Calu3 (cell line): Measurements from ENCODE around the gene ZP1. TPM values are rescaled to one million over a fixed set of nuclear protein-coding genes. Genes with fewer than 3 reads are reported as not detected.

Experiments used
- BruUV-seq: library from RNA; stranded (reverse); fragments of 400-500 nt; replicated peaks from 2 replicates; lab custom pipeline; 2021; lab: Mats Ljungman, UMichigan
- CTCF ChIA-PET: fragments of 300-600 bp; sonication (Branson Sonifier 250); formaldehyde crosslinking; loops from one replicate; lab custom pipeline; 2022; ENCODE audit warnings: antibody characterized with exemption; lab: Charles Lee
- DNase-seq: peaks from one replicate; pipeline ENCODE4 v3.0.0; 2022
- H3K27ac Mint-ChIP-seq: one replicate; pipeline ENCODE4 v1.8.0; 2022; ENCODE audit warnings: mixed read lengths; ENCODE audit not compliant: unreplicated experiment
- H3K27me3 Mint-ChIP-seq: one replicate; pipeline ENCODE4 v1.8.0; 2022; ENCODE audit warnings: mixed read lengths; ENCODE audit not compliant: unreplicated experiment
- H3K36me3 Mint-ChIP-seq: one replicate; pipeline ENCODE4 v1.8.0; 2022; ENCODE audit warnings: mild to moderate bottlenecking, moderate library complexity, mixed read lengths; ENCODE audit not compliant: insufficient read depth, unreplicated experiment
- H3K4me1 Mint-ChIP-seq: one replicate; pipeline ENCODE4 v1.8.0; 2022; ENCODE audit warnings: mild to moderate bottlenecking, low read depth, mixed read lengths; ENCODE audit not compliant: unreplicated experiment
- H3K4me3 Mint-ChIP-seq: one replicate; pipeline ENCODE4 v1.8.0; 2022; ENCODE audit warnings: mild to moderate bottlenecking, low read depth, moderate library complexity, mixed read lengths; ENCODE audit not compliant: unreplicated experiment
- H3K9me3 Mint-ChIP-seq: one replicate; pipeline ENCODE4 v1.8.0; 2022; ENCODE audit warnings: low read depth, mixed read lengths; ENCODE audit not compliant: unreplicated experiment
- intact Hi-C: fragments of 100-400 bp; cut with micrococcal nuclease; formaldehyde crosslinking; loops from one replicate; pipeline ENCODE4 v1.10.0; 2022; ENCODE audit not compliant: unreplicated experiment
- total RNA-seq: library from RNA; stranded (reverse); gene quantifications from 2 replicates; pipeline ENCODE4 v1.2.3, GENCODE V29; 2022
- TF ChIP-seq, protein P1 (sequence below): fragments of 200-600 bp; IDR thresholded peaks from one replicate; pipeline ENCODE4 v1.8.0; 2022; ENCODE audit warnings: antibody characterized with exemption; ENCODE audit not compliant: unreplicated experiment

The ZP1 gene
- total RNA-seq, 1 experiment from 2014 or later: not detected

DNA sequence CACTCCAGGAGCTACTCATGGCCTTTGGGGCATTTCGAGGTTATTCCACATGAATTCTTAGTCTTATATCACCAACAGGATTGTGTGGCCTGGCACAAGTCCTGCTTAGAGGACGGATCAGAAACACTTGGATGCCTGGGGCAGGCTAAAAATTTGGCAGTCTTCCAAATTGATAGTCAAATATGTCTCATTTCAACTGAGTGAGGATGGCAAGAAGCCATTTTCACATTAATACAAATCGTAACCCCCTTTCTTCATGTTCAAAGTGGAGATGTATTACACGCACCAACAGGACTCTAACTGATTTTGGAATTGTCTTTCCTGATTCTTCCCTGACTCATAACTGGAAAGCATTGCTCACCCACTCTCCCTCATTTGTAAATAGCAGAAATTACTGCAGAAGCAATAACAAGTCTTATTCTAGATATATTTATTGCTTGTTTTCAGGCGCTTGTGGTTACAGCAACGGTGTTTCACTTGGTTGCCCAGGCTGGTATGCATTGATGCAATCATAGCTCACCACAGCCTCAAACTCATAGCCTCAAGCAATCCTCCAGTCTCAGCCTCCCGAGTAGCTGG is 35.8 kb upstream of the ZP1 start:
- no peak overlapping the region for H3K4me3 Mint-ChIP-seq
- H3K27me3 Mint-ChIP-seq: peaks cover 58% of the 10 kb centered on the region
- H3K4me1 Mint-ChIP-seq: no peaks in the 10 kb centered on the region
- no TSS peak for BruUV-seq
- H3K36me3 Mint-ChIP-seq: no peaks in the 10 kb centered on the region
- CTCF ChIA-PET: interaction anchor here (0.8 to 2.7 kb wide), 9 partner anchors 9 to 580 kb away, joined by 3 to 54 read pairs (median 4); no protein-coding TSS in a partner anchor
- no peak overlapping the region for H3K27ac Mint-ChIP-seq
- TF ChIP-seq, protein P1, sequence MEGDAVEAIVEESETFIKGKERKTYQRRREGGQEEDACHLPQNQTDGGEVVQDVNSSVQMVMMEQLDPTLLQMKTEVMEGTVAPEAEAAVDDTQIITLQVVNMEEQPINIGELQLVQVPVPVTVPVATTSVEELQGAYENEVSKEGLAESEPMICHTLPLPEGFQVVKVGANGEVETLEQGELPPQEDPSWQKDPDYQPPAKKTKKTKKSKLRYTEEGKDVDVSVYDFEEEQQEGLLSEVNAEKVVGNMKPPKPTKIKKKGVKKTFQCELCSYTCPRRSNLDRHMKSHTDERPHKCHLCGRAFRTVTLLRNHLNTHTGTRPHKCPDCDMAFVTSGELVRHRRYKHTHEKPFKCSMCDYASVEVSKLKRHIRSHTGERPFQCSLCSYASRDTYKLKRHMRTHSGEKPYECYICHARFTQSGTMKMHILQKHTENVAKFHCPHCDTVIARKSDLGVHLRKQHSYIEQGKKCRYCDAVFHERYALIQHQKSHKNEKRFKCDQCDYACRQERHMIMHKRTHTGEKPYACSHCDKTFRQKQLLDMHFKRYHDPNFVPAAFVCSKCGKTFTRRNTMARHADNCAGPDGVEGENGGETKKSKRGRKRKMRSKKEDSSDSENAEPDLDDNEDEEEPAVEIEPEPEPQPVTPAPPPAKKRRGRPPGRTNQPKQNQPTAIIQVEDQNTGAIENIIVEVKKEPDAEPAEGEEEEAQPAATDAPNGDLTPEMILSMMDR: no peak
- no peaks in the 10 kb centered on the region for H3K9me3 Mint-ChIP-seq
- no peak for DNase-seq
- intact Hi-C loops: loop anchor here (1.0 to 5.0 kb wide), 5 partner anchors 56 to 356 kb away; no protein-coding TSS in a partner anchor

DNA sequence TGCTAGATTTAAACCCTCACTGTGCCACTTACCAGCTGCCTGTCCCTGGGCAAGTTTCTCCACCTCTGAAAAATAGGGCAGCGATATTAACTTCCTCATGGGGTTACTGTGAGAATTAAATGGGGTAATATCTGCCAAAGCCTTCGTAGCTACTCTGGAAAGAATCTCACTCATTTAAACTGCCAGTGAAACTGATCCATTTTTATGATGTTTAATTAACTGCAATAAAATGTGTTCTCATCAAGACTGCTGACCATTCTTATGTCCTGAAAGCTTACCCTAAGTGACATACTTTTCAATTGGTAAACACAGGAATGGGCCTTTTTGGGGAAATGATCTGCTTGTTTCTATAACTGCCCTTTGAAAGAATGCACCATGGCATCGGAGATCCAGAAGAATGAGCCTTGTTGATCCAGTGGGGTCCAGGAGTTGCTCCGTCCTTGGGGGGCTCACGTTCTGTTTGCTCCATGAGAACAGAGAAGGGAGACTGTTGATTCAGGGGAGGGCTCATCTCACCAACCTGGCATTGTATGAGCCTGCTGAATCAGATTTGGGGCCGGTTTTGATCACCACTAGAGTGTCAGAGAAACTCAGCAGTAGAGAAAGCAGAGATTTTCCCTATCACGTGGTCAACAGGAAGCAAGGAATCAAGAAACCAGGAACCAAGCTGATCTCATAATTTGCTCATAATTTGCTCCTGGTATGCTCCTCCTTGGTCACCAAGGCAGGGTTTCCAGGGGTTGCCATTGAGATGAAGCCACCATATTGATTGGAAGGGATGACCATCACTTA is 32.4 kb upstream of the ZP1 start:
- no TSS peak for BruUV-seq
- H3K9me3 Mint-ChIP-seq: no peaks in the 10 kb centered on the region
- peaks cover 41% of the 10 kb centered on the region for H3K27me3 Mint-ChIP-seq
- H3K4me1 Mint-ChIP-seq: no peaks in the 10 kb centered on the region
- TF ChIP-seq, protein P1: no peak
- no peak for DNase-seq
- no peak overlapping the region for H3K4me3 Mint-ChIP-seq
- CTCF ChIA-PET: interaction anchor here (1.0 kb wide), 1 partner anchor 59 kb away, joined by 5 read pairs; no protein-coding TSS in a partner anchor
- intact Hi-C loops: loop anchor here (5.0 kb wide), 2 partner anchors 337 to 352 kb away; no protein-coding TSS in a partner anchor
- H3K27ac Mint-ChIP-seq: no peak overlapping the region
- no peaks in the 10 kb centered on the region for H3K36me3 Mint-ChIP-seq

DNA sequence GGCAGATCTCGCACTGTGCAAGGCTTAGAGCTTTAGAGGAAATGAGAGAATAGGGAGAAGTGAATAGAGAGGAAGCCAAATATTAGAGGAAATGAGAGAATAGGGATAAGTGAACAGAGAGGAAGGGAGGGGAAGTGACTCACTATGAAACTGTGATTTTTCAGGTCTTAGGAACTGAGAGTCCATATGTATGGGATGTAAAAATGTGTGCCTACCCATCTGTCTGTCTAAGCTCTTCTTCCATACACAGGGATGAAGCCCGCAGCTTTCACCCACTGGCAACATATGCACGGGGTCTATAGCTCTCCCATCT is 31.9 kb upstream of the ZP1 start:
- no TSS peak for BruUV-seq

DNA sequence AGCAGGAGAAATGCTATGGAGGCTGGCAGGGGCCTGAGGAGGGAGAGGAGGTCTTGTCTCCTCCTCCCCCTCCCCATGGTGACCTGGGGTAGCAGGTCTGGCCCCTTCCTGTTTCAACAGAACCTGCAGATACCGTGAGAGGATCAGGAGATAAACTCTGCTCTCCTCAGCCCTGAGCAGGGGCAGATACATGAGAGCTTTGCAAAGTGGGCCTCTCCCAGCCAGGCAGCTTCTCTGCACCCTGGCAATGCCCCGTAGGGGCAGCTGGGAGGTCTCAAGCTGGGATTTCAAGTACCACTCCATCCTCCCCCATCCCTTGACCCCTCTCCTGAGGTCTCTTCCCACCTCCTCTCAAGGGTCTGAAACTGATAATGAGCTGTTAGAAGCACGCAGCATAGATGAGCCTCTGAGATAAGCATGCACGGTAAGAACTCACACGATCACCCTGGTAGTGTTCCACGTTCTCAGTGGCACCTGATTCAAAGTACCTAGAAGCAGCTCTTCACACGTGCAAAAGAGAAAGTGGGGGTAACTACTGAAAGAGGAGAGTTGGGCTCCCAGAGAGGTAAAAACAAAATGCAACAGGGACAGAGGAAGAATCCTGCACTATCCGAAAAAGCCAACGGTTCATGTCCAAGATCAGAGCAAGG is 30.4 kb upstream of the ZP1 start:
- intact Hi-C loops: no loop called here
- CTCF ChIA-PET: no interaction called here
- H3K36me3 Mint-ChIP-seq: peaks cover 18% of the 10 kb centered on the region
- H3K4me1 Mint-ChIP-seq: peaks cover 12% of the 10 kb centered on the region
- H3K9me3 Mint-ChIP-seq: no peaks in the 10 kb centered on the region
- no peak overlapping the region for H3K4me3 Mint-ChIP-seq
- no peak for DNase-seq
- TF ChIP-seq, protein P1: no peak
- BruUV-seq: no TSS peak
- no peak overlapping the region for H3K27ac Mint-ChIP-seq
- peaks cover 40% of the 10 kb centered on the region for H3K27me3 Mint-ChIP-seq

More for the DNA sequence above, 31.9 kb upstream of the ZP1 start:
- intact Hi-C loops: no loop called here
- TF ChIP-seq, protein P1: no peak
- no peak for DNase-seq
- no peaks in the 10 kb centered on the region for H3K9me3 Mint-ChIP-seq
- no peaks in the 10 kb centered on the region for H3K4me1 Mint-ChIP-seq
- H3K27ac Mint-ChIP-seq: no peak overlapping the region
- CTCF ChIA-PET: interaction anchor here (1.0 kb wide), 1 partner anchor 60 kb away, joined by 5 read pairs; no protein-coding TSS in a partner anchor
- H3K4me3 Mint-ChIP-seq: no peak overlapping the region
- H3K27me3 Mint-ChIP-seq: peaks cover 41% of the 10 kb centered on the region
- H3K36me3 Mint-ChIP-seq: peaks cover 3% of the 10 kb centered on the region
